Measurements from ENCODE around the gene FAT1.
A peak's percentile ranks its signal among the peaks of the same experiment; 100 is the strongest.

Gene FAT1

DNA sequence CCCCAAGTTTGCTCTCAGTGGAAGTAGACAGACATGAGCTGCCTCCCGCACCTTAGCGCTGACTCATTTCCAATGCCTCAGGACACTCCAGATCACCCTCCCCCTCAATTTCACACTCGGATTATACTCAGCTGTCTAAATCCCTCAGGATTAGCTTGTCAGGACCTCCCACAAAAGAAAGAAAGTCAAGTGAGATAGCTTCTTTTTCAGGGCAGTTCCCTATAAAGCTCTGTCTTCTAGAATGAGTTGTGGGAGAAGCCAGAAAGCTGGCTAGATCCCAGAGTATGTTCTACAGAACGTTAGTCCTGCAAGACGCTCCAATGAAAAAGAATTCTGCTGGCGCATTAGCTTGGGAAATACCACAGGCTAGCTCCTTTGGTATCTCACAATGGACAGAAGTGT, 117.1 kb downstream of the FAT1 start:
- no peak for DNase-seq (ENCODE audit: low spot score)

DNA sequence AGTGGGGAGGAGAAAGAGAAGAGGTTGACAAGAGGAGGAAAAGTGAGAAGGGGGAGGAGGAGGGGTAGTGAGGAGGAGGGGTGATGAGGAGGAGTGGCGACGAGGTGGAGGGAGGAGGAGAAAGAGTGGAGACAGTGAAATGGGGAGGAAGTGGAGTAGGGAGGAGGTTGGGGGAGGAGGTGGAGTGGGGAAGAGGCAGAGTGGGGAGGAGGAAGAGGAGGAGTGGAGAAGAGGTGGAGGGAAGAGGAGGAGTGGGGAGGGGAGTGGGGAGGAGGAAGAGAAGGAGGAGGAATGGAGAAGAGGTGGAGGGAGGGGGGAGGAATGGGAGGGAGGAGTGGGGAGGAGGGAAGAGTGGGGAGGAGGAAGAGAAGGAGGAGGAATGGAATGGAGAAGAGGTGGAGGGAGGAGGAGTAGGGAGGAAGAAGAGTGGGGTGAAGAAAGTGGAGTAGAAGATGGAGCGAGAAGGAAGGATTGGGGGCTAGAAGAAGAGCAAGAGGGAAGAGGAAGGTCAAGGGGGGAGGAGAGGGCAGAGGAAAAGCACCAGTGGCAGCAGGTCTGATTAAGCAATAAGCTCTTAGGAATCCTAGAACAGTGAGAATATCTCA, 118.3 kb downstream of the FAT1 start:
- DNase-seq (ENCODE audit: low spot score): no peak

DNA sequence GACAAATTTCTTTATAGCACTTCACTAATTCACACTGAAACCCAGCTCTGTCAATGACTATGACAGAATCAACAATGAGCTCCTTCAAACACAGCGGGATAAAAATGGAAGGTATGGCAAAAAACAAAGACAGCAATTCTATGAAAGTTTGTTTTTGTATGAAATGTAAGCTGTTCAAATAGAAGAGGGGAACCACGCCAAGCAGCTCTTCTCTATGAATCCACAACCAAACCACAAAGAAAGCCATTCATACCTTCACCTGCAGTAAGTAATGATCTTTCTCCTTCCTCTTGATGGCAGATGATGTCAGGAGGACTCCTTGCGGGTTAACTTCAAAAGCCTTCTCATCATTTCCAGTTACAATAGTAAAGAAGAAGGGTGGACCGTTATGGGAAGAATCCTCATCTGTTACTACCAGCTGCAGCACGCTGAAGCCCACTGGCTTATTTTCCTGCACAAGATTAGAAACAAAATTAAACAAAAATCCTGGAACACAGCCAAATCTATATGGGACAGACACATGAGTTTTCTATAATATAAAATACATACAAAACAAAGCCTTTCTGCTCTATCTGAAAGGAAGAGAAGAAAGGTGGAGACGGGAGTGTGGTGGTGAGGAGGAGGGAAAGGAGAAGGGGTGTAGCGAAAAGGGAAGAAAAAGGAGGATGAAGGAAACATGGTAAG, 119.4 kb downstream of the FAT1 start:
- no peak for DNase-seq (ENCODE audit: low spot score)

DNA sequence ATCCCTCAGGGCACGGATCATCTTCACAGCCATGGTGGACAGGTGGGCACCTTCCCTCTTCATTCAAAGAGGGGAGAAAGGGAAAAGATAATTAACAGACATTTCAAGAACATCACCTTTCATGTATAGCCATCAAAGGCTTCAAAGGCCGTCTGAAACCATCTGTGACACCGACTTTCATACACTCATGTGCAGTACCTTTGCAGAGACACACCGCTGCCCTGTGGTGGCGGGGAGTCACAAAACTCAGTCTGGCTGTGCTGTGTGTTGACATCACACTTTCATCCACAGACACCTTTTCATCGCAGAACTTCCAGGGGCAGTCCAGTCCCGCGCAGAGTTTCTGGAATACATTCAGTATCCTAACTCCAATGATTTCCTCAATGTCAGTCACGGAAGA, 120.7 kb downstream of the FAT1 start:
- no peak for DNase-seq (ENCODE audit: low spot score)

DNA sequence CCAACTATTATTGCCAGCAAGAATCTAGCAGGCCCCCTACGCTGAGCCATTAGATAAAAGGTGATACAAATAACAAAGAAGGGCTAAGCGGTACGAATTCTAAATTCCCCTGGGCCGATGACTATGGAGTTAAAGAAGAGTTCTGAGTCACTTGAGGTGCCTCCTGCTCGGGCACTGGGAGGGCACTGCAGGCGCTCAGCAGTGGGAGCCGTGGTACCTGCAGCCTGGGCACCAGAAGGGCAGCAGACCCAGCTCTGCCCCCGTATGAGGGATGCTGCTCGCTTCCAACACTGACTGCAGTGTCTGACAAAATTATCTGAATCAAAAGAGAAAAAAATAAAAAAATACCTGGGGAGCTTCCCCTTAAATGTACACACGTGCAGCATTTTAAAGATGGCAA, 124.2 kb downstream of the FAT1 start:
- DNase-seq (ENCODE audit: low spot score): no peak

DNA sequence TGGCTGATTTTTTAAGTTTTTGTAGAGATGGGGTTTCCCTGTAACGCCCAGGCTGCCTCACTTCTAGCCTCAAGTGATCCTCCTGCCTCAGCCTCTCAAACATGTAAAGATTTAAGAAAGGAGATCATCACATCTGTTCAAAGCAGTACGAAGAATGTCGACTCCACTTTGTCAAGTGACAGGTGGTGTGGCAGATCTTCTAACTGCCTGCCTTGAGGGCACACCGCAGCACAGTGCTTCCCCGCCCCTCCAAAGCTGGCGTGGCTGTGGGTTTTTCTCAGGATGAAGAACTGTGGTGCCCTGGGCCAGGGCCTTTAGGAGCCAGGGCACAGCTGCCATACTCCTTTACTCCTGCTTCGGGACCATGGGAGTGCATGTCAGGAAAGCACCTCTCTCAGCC, 125.0 kb downstream of the FAT1 start:
- DNase-seq (ENCODE audit: low spot score): no peak

DNA sequence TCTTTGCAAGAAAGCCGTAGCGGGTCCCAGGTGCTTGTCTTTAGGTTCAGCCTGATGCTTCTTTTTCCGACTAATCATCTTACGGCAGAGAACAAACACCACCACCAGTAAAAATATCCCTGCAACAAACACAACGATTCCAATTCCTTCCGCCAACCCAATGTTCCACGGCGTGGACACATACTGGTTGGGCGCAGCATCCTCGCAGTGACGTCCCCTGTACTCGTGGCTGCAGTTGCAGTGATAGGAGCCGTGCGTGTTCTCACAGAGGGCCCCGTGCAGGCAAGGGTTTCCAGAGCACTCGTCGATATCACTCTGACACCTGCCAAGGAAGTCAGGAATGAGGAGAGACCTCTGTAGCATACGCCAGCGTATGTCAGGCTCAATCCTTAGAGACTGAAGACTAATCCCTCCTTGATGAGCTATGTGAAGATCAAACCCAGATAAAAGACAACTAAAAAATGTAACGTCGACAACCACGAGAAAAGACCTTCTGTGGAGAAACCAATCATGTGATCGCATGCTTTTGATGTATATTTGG, 126.7 kb downstream of the FAT1 start:
- no peak for DNase-seq (ENCODE audit: low spot score)

DNA sequence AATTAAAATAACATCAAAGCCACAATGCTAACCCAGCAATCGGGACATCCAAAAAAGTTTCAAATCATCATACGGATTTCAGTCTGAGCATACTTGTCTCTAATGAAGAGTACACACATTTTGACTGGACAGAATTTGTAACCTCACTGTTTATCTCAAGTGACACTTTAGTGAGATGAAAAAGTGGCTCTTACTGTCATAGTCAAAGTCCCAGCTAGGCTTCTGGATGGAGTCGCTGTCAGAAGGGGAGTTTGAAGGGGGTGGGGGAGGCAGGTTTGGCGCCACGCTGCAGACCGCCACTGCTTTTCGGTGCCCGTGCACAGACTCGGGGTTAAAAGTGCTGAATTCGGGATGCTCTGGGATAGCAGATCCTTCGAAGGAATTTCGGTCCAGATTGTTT, 127.3 kb downstream of the FAT1 start:
- DNase-seq (ENCODE audit: low spot score): no peak

DNA sequence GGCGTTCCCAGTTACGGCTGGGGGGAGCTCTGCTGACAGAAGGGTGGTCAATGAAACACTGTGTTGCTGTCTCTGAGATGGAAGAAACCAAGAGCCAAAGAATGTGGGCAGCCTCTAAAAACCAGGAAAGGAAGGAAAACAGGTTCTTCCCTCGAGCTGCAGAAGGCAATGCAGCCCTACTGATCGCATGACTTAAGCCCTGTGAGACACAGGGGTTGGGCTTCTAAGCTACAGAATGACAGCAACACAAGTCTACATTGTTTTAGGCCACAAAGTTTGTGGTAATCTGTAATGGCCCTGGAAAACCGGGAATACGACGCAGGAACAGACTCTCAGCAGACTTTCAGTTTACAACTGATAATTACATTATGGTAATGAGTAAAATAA, 130.1 kb downstream of the FAT1 start:
- DNase-seq (ENCODE audit: low spot score): no peak

DNA sequence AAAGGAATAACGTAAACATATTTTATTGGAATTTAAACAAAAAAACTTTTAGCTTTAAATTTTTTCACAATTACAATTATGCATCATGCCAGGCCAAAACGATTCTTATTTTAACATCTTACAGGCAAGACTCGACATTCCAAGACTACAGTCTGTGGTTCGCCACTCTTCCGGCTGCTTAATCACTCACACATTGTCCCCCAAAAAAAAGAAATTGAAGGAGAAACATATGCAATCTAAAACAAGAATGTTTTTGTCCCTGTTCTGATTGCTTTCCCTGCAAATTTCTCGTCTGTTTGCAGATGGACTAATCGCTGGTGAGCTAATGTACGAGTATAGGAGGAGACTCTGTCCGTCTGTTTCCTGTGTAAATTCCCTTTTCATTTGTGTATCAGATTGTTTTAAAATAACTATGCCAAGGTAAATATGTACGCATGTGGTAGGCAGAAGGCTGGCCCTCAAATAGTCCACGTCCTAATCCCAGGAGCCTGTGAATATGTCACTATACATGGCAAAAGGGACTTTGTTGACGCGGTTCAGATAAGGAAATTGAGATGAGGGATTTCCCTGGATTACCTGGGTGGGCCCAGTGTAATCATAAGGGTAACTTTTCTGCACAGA, 130.6 kb downstream of the FAT1 start:
- DNase-seq (ENCODE audit: low spot score): no peak

DNA sequence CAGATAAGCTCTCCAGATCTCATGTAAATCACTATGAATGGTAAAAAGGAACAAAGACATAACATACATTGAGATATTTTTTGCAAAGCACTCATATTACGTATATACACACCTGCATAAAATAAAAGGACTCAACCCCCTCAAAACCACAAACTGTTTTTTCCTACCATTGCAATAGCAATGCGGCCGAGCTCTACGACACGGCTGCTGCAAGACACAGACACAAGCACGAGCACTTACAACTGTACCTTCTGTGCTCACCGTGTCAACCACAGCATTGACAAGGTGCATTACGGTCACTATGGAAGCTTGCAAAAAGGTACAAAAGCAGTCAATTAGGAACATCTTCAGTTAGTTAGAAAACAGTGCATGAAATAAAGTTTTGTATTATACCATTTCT, 131.2 kb downstream of the FAT1 start:
- no peak for DNase-seq (ENCODE audit: low spot score)

DNA sequence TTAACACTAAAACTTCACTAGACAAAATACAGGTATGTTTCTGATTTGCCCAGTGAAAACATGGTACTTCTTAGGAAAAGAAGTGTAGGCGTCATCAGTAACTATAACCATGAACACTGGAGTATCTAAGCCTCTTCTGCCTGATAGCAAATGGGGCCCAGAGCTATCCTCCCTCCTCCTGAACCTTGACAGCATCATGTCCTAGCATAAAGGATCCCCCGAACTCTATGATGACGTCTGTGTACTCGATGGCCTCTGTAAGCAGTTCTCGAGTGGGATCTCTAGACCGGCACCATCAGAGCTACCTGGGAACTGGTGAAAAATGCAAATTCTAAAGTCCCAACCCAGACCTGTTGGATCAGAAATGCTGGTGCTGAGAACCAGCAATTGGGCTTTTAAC, 132.0 kb downstream of the FAT1 start:
- DNase-seq (ENCODE audit: low spot score): no peak

DNA sequence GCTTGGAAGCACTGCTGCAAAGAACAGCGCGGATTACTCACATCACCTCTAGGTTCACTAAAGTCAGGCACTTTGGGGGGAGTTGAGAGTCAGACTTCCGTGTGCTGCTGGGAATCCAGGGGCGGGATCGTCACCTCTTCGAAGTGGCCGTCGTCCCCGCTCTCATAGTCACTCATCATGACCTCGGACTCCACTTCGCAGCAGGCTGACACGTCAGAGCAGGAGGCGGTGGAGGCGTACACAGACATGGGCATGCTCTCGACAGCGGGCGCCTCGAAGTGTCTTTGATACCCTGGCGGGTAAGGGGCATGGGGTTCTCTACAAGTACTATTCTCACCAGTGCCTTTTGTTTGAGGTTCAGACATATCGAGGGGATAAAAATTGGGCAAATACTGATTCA, 135.2 kb downstream of the FAT1 start:
- DNase-seq (ENCODE audit: low spot score): no peak

DNA sequence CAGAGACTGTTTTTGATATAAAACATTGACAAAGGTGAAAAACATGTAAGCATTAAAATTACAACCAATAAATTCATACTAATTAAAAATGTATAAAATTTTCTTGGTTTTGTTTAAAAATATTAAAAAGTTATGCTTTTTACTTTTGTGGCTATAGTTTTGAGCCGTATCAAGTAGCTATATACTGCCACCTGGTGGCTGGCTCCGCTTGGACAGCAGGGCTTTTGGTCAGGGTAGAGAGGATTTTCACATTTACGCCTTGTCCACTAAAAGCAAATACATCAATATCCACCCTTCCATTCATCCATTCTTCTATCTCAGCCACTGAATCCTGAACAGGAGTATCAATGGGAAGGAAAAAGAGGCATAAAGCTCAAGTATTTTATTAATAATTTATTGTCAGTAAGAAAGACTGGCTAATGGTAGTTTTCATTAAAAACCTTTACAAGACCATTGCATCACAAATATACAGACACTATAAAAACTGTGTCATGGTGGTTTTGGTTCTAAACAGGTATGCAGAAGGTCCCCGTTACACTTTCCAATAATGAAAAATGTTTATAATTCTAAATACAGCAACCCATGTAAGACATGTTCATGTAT, 136.1 kb downstream of the FAT1 start:
- peak; percentile 63 for DNase-seq (ENCODE audit: low spot score)

DNA sequence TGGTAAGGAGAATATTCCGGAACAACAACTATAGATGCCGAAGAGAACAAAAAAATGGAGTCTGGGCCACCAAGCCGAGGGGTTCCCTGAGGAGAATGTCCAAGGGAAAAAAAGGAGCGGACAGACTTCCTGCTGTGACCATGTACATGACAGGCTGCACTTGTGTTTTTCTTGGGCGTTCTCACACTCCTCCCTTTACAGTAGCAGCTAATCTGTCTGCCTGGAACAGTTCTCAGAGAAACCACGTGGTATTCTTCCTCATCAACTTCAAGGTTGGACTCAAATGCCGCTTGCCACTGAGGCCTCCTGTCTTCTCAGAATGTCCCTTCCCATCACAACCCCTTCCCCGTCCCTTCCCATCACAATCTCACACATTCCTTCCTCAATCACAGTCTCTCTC, 137.5 kb downstream of the FAT1 start:
- DNase-seq (ENCODE audit: low spot score): no peak

DNA sequence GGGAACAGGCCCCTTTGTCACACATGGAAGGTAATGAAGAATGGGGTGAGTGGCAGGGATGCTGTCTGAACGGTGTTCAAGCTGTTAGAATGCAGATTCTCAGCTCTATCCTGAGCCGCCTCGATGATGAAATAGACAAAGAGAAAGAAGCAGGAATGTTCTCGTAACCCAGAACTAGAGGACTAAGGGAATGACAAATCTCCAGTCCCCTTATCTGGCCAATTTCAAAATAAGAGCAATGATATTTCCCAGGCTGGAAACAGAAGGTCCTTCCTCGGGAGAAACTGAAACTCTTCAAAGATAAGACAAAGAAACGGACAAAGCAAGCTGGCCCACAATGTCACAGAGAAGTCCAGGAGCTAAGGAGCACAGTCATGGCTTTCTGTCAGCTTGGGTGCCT, 138.7 kb downstream of the FAT1 start:
- DNase-seq (ENCODE audit: low spot score): no peak

DNA sequence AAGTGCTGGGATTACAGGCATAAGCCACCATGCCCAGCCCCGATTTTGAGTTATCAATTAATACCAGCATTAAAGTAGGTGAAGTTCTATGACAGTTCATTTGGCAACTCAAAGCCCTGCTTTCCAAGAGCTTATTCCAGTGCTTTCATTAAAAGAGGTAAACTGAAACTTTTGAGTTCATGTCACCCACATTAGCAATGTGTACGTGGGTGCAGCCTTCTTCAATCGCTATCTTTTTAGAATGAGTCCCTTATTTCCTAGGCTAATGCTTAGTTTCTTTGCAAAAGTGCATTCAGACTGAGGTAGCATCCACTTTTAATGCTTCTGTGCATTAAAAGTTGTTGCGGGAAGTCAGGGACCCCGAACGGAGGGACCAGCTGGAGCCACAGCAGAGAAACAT, 142.2 kb downstream of the FAT1 start:
- DNase-seq (ENCODE audit: low spot score): no peak

DNA sequence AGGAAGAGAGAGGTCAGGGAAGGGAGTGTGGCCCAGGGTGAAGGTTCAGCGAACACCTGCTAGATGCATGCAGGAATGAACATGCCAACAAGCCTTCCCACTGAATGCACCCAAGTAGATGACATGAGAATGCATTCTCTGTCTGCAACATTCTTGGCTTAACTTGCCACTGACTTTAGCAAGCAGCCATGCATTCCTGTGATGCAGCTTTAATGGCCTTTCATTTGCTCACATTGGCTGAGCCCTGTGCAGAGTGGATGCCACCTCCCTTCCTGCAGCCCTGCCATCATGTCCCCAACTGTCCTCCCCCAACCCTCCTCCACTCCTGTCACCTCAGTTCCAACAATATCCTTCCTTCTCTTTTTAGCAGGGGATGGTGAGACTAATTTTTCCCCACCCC, 143.0 kb downstream of the FAT1 start:
- no peak for DNase-seq (ENCODE audit: low spot score)

DNA sequence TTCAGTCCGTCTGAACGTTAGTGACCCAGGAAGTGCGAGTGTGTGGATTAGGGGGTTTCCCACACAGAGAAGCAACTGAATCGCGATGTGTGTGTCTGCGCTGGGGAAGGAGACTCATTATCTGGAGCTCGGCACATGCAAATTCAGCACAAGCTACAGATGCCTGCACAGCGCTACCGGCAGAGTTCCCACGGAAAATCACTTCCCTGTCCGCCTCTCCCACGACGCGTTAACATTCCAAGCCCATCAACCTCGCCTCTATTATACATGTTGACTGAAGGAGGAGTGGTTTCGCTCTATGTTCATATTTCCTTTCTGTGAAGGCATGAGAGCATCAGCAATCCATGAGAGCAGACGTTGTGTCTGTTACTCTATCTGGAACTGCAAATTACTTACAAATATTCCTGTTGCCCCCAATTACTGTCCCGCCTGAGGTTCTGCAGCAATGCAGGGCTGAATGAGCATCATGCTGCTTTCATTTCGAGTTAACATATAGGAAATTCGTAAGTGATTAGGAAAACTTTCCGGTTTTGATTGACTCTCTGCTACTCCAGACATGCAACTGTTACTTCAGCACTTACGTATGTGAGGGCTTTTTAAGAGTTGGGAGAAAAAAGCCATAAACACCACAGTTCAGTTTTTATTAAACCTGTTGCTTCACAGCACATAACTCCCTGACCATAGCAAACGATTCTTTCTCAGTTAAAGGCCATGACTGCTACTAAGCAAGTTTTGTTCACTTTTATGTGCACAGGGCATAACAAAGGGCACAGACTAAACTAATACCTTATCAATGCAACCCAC, 153.3 kb downstream of the FAT1 start:
- DNase-seq (ENCODE audit: low spot score): no peak

DNA sequence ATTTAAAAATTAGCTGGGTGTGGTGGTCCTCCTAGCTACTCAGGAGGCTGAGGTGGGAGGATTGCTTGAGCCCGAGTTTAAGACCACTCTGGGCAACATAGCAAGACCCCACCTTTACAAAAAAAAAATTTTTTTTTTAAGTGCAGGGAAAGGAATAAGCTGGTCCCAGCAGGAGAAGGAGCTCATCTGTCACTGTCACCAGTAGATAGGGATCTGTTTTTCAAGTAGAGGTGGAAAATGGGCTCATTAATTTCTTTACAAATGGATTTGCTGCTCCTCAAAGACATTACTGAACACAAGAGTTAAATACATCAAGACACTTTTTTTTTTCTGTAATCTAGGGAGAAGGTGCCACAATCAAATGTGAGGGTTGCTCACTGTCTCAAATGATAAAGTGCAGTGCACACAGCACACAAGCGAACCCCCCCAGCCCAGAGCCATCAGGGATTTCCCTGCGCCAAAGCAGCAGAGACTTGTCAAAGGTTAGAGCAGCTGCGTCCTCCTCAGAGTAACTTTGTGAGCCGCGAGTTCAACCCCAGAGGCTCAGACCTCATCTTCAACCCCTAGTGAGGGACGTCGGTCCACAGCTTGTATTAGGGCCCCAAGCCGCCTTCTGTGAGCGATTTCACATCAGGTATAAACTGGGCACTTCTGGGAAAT, 154.0 kb downstream of the FAT1 start:
- no peak for DNase-seq (ENCODE audit: low spot score)

DNA sequence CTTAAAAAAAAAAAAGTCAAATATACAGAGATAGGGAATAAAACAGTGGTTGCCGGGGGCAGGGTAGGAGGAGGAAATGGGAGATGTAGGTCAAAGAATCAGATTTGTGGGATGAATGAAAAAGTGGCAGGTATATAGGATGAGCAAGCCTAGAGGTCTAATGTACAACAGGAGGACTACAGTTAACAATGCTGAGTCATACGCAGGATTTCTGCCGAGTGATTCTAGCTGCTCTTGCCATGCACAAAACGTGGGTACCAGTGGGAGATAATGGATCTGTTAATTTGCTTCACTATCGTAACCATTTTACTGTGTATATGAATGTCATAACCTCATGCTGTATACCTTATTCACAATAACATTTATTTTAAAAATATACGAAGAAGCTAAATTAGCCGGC, 157.6 kb downstream of the FAT1 start:
- DNase-seq (ENCODE audit: low spot score): no peak

DNA sequence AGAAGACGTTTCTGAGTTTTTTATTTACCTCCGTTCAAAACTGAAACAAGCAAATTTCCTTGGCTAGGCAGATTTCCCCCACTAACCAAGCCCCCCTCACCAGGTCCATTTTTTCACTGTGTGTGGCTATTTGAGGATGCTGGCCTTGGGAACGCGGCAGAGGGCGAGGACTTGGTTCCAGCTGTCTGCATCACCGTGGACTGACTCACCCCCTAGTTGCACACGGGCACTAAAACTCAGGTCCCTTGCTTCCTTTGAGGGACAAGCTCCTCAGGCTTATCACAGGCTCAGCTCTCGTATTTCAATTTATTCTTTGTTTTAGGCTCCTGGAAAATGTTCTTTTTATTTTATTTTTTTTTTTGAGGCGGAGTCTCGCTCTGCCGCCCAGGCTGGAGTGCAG, 159.9 kb downstream of the FAT1 start:
- peak; percentile 26 for DNase-seq (ENCODE audit: low spot score)

Measured in RKO (cell line).